CMK (cell line): ENCODE measurements around the gene PROM2.
"Not testable (repeated sequence)": the region's sequence is repeated elsewhere in the genome, so short reads cannot be mapped to it uniquely, and the experiment has no call there.

ENCODE experiments used
- DNase-seq: peaks from one replicate; pipeline ENCODE4 v3.0.0-alpha.2; 2010; ENCODE audit warnings: low read depth

The PROM2 gene

GRCh38 chr2:95268211-95269035, 5.8 kb upstream of the PROM2 start:
- DNase-seq: no peak

GRCh38 chr2:95269036-95269680, 5.1 kb upstream of the PROM2 start:
- DNase-seq: no peak

GRCh38 chr2:95269745-95270144, 4.5 kb upstream of the PROM2 start:
- DNase-seq: not testable (repeated sequence)

GRCh38 chr2:95270541-95271081, 3.6 kb upstream of the PROM2 start:
- DNase-seq: no peak

GRCh38 chr2:95271381-95271971, 2.8 kb upstream of the PROM2 start:
- DNase-seq: no peak

GRCh38 chr2:95272299-95272751, 1.9 kb upstream of the PROM2 start:
- DNase-seq: no peak

GRCh38 chr2:95272781-95273180, 1.5 kb upstream of the PROM2 start:
- no peak for DNase-seq

- no peak for DNase-seq
Measured at GRCh38 chr2:95273566-95274290, 521 bp upstream of the PROM2 start.

GRCh38 chr2:95275151-95275515, 884 bp downstream of the PROM2 start:
- no peak for DNase-seq

GRCh38 chr2:95275601-95276243, 1.5 kb downstream of the PROM2 start:
- DNase-seq: no peak

GRCh38 chr2:95276244-95276887, 2.1 kb downstream of the PROM2 start:
- DNase-seq: no peak

- DNase-seq: no peak
Measured at GRCh38 chr2:95276888-95277245, 2.6 kb downstream of the PROM2 start.

GRCh38 chr2:95277246-95277906, 3.1 kb downstream of the PROM2 start:
- DNase-seq: no peak

GRCh38 chr2:95278051-95278471, 3.8 kb downstream of the PROM2 start:
- no peak for DNase-seq

- DNase-seq: no peak
Measured at GRCh38 chr2:95278637-95279225, 4.5 kb downstream of the PROM2 start.

GRCh38 chr2:95279435-95280035, 5.3 kb downstream of the PROM2 start:
- no peak for DNase-seq

GRCh38 chr2:95281071-95281470, 6.8 kb downstream of the PROM2 start:
- no peak for DNase-seq

GRCh38 chr2:95281786-95282185, 7.5 kb downstream of the PROM2 start:
- no peak for DNase-seq

- DNase-seq: no peak
Measured at GRCh38 chr2:95282458-95282857, 8.2 kb downstream of the PROM2 start.

GRCh38 chr2:95283562-95283961, 9.3 kb downstream of the PROM2 start:
- DNase-seq: no peak
